Eye (tissue), 1 donor: ENCODE results near the gene RPL3.
A peak's percentile ranks its signal among the peaks of the same experiment; 100 is the strongest.

ENCODE experiments used
- DNase-seq: peaks from one replicate; pipeline ENCODE4 v3.0.0-alpha.2; 2015

The RPL3 gene

GRCh38 chr22:39297490-39298240, 21.8 kb downstream of the RPL3 start:
- DNase-seq: peak; percentile 24

- no peak for DNase-seq
Measured at GRCh38 chr22:39296981-39297489, 22.4 kb downstream of the RPL3 start.

- DNase-seq: no peak
Measured at GRCh38 chr22:39296535-39296934, 22.9 kb downstream of the RPL3 start.

- no peak for DNase-seq
Measured at GRCh38 chr22:39294571-39295468, 24.6 kb downstream of the RPL3 start.

- no peak for DNase-seq
Measured at GRCh38 chr22:39293766-39294368, 25.6 kb downstream of the RPL3 start.

- peak; percentile 60 for DNase-seq
Measured at GRCh38 chr22:39292561-39293074, 26.8 kb downstream of the RPL3 start.

GRCh38 chr22:39292031-39292462, 27.4 kb downstream of the RPL3 start:
- no peak for DNase-seq

GRCh38 chr22:39291523-39291922, 27.9 kb downstream of the RPL3 start:
- no peak for DNase-seq

GRCh38 chr22:39290724-39291161, 28.7 kb downstream of the RPL3 start:
- peak; percentile 20 for DNase-seq

GRCh38 chr22:39289975-39290720, 29.3 kb downstream of the RPL3 start:
- DNase-seq: no peak

- DNase-seq: no peak
Measured at GRCh38 chr22:39289533-39289932, 29.9 kb downstream of the RPL3 start.

GRCh38 chr22:39288135-39288898, 31.1 kb downstream of the RPL3 start:
- DNase-seq: no peak

- no peak for DNase-seq
Measured at GRCh38 chr22:39287076-39287725, 32.2 kb downstream of the RPL3 start.

- no peak for DNase-seq
Measured at GRCh38 chr22:39284983-39285382, 34.4 kb downstream of the RPL3 start.

GRCh38 chr22:39284142-39284980, 35.1 kb downstream of the RPL3 start:
- no peak for DNase-seq

GRCh38 chr22:39283322-39284141, 35.9 kb downstream of the RPL3 start:
- peak; percentile 17 for DNase-seq

- DNase-seq: no peak
Measured at GRCh38 chr22:39282645-39283321, 36.6 kb downstream of the RPL3 start.

GRCh38 chr22:39281126-39281525, 38.3 kb downstream of the RPL3 start:
- DNase-seq: no peak
